Measurements from ENCODE around the gene MRGPRG. TPM values are rescaled to one million over a fixed set of nuclear protein-coding genes. Genes with fewer than 3 reads are reported as not detected.
"Not testable (repeated sequence)": the region's sequence is repeated elsewhere in the genome, so short reads cannot be mapped to it uniquely, and the experiment has no call there.

MRGPRG gene
- total RNA-seq, 1 experiment from 2014 or later, result not detected

DNA sequence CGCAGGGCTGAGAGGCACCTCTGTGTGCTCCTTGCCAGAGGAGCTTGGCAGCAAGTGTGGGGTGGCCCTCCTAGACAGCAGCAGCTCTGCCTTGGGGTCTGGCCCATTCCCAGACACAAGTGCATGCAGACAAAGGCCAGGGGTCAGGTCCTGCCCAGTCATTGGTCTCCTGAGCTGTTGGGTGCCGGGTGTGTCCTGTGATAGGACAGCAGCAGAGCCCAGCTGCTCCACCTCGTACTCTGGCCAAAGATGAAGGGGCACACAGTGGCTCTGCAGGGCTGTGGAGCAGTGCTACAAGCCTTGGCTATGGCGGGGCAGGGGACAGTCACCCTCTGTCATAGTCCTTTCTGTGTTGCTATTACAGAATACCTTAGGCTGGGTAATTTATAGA is 36.2 kb downstream of the MRGPRG start:
- in situ Hi-C loops (cut with HindIII; ENCODE audit: low sequenced_read_pairs), result no loop called here
- DNase-seq (ENCODE audit: low spot score), result no peak

DNA sequence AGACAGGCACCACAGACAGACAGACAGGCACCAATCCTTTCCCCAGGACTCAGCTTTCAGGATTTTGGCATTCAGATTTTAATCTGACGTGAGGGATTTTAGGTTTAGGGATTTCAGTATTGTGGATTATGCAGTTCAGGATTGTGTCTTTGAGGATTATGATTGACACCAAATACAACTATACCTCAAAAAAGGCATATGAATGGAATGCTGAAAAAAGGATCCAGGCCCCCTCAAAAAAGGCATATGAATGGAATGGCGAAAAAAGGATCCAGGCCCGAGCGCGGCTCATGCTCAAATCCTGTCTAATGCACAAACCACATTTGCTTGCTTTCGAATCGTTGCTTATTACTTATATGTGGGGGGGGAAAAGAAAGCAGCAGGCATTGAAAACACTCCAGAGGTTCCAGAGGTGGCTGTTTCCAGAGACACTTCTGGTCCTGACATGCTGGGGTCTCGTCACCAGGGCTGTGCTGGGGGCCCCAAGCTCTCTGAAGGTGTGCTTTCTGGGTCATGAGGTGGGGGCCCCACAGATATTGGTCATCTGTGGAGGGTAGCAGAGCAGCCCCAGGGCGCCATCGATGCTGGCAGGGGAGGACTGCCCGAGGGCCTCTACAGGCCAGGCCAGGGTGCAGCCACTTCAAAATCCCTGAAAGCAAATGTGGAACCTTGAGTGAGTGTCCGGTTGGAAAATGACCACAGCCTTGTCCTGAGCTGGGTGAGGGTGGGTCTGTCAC is 36.7 kb downstream of the MRGPRG start:
- DNase-seq (ENCODE audit: low spot score), result no peak
- in situ Hi-C loops (cut with HindIII; ENCODE audit: low sequenced_read_pairs), result no loop called here

DNA sequence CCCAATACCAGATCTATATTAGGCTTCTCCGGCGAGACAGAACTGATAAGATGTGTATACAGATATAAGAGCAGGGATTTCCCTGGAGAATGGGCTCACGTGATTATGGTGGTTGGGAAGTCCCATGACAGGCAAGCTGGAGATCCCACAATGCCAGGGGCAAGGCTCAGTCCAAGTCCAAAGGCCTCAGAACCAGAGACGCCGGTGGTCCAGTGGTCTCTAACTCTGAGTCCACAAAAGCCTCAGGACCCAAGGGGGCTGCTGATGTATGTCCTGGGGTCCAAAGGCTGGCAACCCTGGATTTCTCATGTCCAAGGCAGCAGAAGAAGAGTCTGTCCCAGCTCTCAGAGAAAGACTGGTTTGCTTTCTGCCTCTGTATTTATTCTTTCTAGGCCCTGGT is 37.7 kb downstream of the MRGPRG start:
- in situ Hi-C loops (cut with HindIII; ENCODE audit: low sequenced_read_pairs), result no loop called here
- no peak for DNase-seq (ENCODE audit: low spot score)

DNA sequence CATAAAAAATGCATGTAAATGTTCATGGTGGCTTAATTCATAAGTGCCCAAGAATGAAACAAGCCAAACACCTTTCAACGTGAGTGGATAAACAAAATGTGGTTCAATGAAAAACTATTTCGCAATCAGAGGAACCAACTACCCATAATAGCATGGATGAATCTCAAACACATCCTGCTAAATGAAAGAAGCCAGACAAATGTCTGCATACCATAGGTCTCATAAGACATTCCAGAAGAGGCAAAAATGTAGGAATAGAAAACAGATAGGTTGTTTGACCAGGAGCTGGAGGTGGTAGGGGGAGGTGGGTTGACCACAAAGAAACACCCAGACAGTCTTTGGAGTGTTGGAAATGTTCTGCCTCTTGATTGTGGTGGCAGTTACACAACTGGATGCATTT is 40.3 kb downstream of the MRGPRG start:
- in situ Hi-C loops (cut with HindIII; ENCODE audit: low sequenced_read_pairs), result no loop called here

DNA sequence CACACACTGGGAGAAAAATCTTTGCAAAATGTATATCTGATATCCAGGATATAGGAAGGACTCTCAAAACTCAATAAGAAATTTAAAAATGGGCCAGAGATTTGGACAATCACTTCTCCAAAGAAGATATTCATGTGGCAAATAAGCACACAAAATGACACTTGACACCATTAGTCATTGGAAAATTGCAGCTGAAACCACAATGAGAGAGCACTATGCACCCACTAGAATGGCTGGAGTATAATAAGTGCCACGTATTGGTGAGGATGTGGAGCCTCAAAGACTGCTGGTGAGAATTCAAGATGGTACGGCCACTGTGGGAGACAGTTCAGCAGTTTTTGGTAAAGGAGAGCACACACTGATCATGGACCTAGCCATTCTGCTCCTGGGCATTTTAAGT is 40.7 kb downstream of the MRGPRG start:
- DNase-seq (ENCODE audit: low spot score), result no peak
- in situ Hi-C loops (cut with HindIII; ENCODE audit: low sequenced_read_pairs), result no loop called here

More for the DNA sequence above, 40.3 kb downstream of the MRGPRG start:
- no peak for DNase-seq (ENCODE audit: low spot score)

DNA sequence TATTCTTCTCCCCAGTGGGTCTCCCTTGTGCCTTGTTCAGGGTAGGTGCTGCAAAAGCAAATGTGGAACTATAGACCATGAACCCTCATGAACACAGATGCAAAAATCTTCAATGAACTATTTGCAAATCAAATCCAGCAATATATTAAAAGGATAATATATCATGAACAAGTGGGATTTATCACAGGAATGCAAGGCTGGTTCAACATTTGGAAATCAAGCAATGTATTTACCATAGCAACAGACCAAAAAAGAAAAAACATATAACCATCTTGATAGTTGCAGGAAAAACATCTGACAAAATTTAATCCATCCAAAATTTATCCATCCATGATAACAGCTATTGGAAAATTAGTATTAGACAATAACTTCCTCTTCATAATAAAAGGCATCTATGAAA is 42.1 kb downstream of the MRGPRG start:
- in situ Hi-C loops (cut with HindIII; ENCODE audit: low sequenced_read_pairs), result no loop called here
- no peak for DNase-seq (ENCODE audit: low spot score)

DNA sequence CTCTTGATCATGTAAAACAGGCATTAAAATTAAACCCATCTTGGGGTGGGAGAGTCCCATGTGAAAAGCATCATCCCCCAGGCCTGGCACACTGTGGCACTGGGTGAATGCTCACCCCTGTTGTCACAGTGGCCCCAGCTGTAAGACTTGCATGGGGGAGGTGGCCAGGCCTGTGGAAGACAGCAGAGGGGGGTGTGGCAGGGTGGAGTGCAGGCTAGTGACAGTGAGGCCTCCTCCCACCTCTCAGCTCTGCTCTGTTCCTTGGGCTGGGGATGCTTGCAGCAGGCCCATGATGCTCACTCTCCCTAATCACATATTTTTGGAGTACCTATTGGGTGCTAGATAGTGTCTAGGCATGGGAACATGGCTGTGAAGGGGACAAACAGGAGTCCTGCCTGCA is 43.4 kb downstream of the MRGPRG start:
- in situ Hi-C loops (cut with HindIII; ENCODE audit: low sequenced_read_pairs), result no loop called here
- no peak for DNase-seq (ENCODE audit: low spot score)

DNA sequence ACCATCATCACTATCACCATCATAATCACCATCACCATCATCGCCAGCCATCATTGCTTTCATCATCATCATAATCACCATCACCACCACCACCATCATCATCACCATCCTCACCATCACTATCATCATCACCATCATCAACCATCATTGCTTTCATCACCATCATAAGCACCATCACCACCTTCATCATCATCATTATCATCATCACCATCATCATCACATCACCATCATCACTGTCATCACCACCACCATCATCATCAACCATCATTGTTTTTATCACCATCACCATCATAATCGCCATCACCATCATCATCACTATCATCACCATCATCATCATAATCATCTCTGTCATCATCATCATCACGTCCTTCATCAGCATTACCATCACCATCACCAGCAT is 44.2 kb downstream of the MRGPRG start:
- in situ Hi-C loops (cut with HindIII; ENCODE audit: low sequenced_read_pairs), result no loop called here
- no peak for DNase-seq (ENCODE audit: low spot score)

DNA sequence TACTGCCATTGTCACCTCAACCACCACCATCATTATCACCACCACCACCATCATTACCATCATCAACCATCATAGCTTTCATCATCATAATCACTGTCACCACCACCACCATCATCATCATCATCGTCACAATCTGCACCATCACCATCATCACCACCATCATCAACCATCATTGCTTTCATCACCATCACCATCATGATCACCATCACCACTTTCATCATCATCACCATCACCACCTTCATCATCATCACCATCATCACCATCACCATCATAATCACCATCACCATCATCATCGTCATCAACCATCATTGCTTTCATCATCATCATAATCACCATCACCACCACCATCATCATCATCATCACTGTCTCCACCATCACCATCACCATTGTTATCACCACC is 44.8 kb downstream of the MRGPRG start:
- DNase-seq (ENCODE audit: low spot score), result no peak
- in situ Hi-C loops (cut with HindIII; ENCODE audit: low sequenced_read_pairs), result no loop called here

DNA sequence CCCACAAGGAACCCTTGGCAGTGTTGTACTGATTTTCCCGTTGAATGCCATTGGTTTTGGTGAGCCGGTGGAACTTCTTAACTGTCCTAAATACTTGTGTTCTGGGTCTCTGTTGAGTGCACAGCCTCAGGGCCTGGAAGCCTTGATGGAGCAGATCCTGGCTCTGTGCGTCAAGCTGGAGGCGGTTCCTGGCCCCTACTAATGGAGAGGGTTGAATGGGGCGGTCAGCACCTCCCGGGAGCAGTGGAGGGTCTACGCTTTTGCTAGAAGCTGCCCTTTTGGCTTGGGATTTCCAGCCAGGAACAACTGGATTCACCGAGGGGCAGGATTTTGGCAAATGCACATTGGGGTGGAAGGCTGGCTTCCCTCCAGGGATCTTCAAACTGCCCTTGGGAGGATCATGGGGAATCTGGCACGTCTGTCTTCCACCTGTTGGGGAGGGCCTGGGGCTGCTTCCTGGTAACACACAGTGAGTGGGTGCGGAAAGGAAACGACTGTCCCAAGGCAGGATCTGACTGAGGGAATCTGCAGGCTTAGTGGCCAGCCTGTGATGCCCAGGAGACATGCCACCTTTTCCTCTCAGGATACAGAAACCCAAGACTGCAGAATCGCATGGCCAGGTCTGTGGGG is 46.6 kb downstream of the MRGPRG start:
- DNase-seq (ENCODE audit: low spot score), result no peak
- in situ Hi-C loops (cut with HindIII; ENCODE audit: low sequenced_read_pairs), result no loop called here

DNA sequence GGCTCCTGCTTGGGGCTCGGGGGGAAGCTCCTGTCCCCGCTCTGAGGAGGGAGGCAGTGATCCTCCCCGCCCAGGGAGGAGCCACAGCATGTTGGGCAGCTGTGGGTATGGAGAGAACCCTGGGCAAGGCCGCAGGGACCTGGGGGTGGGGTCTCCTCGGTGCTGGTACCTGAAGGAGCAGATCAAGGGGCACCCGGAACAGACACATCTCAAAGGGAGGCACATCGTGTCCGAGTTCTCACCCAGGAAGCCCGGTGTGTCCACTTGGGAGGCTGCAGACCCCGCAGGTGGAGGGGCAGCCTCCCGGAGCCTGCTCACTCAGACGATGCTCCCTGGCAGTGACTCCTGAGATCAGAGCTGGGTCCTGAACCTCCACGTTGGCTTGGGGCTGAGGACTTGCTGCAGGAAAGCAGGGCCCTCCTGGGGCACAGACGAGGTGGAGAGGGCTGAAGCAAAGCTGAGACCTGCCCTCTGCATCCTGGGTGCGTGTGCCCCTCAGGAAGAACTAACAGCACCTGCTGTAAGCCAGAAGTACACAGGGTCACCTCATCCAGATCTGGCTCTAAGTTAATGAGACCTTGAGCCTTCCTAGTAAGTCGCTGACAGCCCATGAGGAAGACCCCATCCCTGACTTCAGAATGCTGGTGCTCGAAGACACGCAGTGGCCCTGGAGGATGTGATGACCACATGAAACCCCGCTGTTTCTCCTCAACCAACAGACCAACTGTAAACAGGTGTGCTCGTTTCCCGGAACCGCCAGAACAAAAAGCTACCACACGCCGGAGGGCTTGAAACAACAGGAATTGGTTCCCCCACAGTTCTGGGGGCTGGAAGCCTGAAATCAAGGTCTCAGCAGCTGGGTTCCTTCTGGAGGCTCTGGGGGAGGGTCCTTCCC is 47.6 kb downstream of the MRGPRG start:
- in situ Hi-C loops (cut with HindIII; ENCODE audit: low sequenced_read_pairs), result no loop called here
- DNase-seq (ENCODE audit: low spot score), result no peak

DNA sequence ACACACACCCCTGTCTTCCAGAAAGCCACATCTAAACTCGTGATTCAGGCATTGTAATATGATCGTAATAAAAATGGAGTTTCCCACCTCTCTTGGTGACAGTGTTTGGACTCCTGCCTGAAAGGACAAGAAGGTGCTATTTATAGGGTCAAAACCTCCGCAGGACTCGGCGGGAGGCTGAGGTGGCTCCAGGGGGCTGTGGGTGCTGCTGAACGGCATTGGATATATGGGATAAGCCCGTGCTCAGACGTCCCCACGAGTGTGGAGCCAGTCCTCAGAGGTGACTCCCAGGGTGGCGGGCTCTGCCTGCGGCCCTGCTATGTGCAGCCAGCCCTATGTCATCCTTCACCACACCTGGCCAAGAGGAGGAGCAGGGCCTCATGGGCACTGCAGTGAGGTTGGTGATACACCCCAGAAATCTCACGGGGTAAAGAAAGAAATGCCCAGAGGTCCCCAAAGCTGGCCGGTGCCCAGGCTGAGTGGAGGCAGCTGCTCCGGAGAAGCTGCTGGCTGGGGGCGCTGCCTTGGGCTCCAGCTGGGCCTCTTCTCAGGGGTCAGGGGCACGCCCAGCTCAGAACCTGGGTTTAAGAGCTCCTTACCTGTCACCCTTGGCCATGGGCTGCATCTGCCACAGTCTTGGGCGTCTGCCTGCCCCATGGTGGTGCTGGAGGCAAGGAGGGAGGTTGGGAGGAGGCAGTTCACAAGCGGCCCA is 48.4 kb downstream of the MRGPRG start:
- DNase-seq (ENCODE audit: low spot score), result no peak
- in situ Hi-C loops (cut with HindIII; ENCODE audit: low sequenced_read_pairs), result no loop called here

DNA sequence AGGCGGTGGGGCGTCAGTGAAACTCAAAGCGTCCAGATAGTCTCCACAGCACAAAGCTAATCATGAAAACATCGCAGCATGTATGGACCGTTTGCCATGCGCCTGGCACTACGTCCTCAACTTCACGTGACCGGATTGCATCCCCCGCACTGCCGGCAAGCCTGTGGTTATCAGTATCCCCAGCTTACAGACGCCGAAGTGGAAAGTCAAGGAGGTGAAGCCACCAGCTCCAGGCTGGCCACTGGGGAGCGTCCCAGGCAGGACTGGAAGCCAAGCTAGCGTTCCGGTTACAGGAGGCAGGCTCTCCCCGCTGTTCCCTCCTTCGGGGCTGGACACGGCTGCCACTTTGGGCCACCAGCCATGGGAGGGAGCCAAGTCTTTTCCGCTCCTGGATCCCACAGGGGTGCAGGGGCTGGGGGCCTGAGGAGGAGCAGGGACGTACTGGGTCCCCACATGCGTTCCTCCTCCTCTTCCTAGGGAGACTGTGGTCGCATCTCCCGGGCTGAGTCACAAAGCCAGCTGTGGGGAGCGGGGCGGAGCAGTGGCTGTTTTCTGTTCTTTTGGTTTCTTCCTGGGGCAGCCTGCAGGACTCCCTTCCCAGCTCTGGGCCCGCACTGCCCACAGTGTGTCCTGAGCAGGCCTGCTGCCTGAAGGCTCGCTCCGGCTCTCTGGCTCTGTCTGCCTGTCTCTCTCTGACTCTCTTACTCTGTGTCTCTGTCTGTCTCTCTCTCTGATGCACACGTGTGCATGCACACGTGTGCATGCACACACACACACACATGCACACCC is 49.2 kb downstream of the MRGPRG start:
- DNase-seq (ENCODE audit: low spot score), result no peak

DNA sequence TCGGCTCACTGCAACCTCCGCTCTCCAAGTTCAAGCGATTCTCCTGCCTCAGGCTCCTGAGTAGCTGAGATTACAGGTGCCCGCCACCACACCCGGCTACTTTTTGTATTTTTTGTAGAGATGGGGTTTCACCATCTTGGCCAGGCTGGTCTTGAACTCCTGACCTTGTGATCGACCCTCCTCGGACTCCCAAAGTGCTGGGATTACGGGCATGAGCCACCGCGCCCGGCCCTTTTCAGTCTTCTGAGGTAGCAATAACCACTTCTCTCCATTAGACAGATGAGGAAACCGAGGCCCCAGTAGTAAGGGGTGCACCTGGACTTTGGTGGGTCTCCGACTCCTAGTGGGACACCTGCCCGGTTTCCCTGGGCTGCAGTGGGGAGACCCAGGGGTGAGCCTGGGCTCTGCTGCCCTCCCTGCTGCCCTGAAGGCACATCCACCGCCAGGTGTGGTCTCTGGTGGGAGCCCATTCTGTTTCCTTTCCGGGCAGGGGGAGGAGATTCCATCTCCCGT is 49.8 kb downstream of the MRGPRG start:
- DNase-seq (ENCODE audit: low spot score); in situ Hi-C loops (cut with HindIII; ENCODE audit: low sequenced_read_pairs): not testable (repeated sequence)

More for the DNA sequence above, 49.2 kb downstream of the MRGPRG start:
- in situ Hi-C loops (cut with HindIII; ENCODE audit: low sequenced_read_pairs), result no loop called here

Other genes with a start within 250 kb of the MRGPRG start
- gene NAP1L4, start 226.5 kb downstream of the MRGPRG start, total RNA-seq (2014; rRNA removed; shearing (Covaris generic)), result 182 and 291 TPM in 2 replicates
- 23.2 and 24.0 TPM in 2 replicates for gene CARS1, start 161.4 kb downstream of the MRGPRG start, total RNA-seq (2014; rRNA removed; shearing (Covaris generic))
- gene OSBPL5, start 53.5 kb downstream of the MRGPRG start, total RNA-seq (2014; rRNA removed; shearing (Covaris generic)), result 13.2 and 16.2 TPM in 2 replicates
- not detected in 2 replicates for gene MRGPRE, start 13.6 kb upstream of the MRGPRG start, total RNA-seq (2014; rRNA removed; shearing (Covaris generic))
- gene ZNF195, start 160.3 kb upstream of the MRGPRG start, total RNA-seq (2014; rRNA removed; shearing (Covaris generic)), result 37.0 and 42.9 TPM in 2 replicates